Measurements from ENCODE around the gene HPSE2.

DNA sequence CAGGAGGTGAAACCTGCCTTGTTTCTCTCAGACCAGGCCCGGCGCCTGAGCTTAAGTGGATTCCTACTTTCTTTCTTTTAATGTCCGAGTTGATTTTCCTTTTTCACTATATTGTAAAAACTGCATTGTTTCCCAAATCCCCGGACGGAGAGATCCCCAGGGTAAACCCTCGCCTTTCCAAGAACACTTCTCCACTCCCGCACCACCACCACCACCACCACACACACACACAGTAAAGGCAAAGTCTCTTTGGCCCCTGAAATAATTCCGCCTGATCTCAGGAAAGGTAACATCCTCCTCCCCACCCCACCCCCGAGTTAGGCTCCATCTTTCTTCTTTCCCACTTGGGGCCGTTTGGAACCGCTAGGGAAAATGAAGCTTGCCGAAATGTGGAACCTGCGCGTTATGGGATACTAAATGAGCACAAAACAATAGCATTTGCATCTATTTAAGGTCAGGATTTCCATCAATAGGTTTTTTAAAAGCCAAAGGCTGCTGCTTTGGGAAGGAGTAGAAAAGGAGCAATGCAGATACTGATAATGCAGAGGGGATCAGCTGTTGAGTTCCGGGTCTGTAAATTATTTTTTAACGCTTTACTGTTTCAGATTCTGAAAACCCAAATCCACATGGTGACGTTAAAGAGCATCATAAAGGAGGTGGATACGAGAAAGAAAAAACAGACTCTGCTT is 2.5 kb downstream of the HPSE2 start:
- TF ChIP-seq CTCF (IDR thresholded peaks at IDR 0.05; ENCODE audit: insufficient read depth, low read length, poor library complexity, severe bottlenecking), result no peak
- TF ChIP-seq EZH2phosphoT487 (conservative IDR thresholded peaks at IDR 0.05; ENCODE audit: low read length), result no peak
